ENCODE data around the gene MAP3K6.

MAP3K6 gene

GRCh38 chr1:27335506-27336422 is 31.0 kb downstream of the MAP3K6 start:
- no peak for DNase-seq (ENCODE audit: low read depth)

GRCh38 chr1:27333717-27334279 is 33.0 kb downstream of the MAP3K6 start:
- DNase-seq (ENCODE audit: low read depth): no peak

- no peak for DNase-seq (ENCODE audit: low read depth)
Observed at GRCh38 chr1:27332536-27333281, 34.1 kb downstream of the MAP3K6 start.

- no peak for DNase-seq (ENCODE audit: low read depth)
Observed at GRCh38 chr1:27331922-27332321, 34.8 kb downstream of the MAP3K6 start.

- DNase-seq (ENCODE audit: low read depth): no peak
Observed at GRCh38 chr1:27331426-27331825, 35.3 kb downstream of the MAP3K6 start.

GRCh38 chr1:27330786-27331185 is 36.0 kb downstream of the MAP3K6 start:
- DNase-seq (ENCODE audit: low read depth): no peak

GRCh38 chr1:27327964-27328363 is 38.8 kb downstream of the MAP3K6 start:
- DNase-seq (ENCODE audit: low read depth): no peak

GRCh38 chr1:27325286-27325685 is 41.5 kb downstream of the MAP3K6 start:
- DNase-seq (ENCODE audit: low read depth): no peak

- DNase-seq (ENCODE audit: low read depth): no peak
Observed at GRCh38 chr1:27322569-27323240, 44.1 kb downstream of the MAP3K6 start.

GRCh38 chr1:27321813-27322568 is 44.8 kb downstream of the MAP3K6 start, which contains the start of gene TMEM222:
TSS of gene TMEM222 (plus strand) at chr1:27322163. CDS start at chr1:27322198, 35 bp downstream.
- DNase-seq (ENCODE audit: low read depth): peak; percentile 94

GRCh38 chr1:27318596-27318995 is 48.2 kb downstream of the MAP3K6 start:
- DNase-seq (ENCODE audit: low read depth): no peak

GRCh38 chr1:27318136-27318535 is 48.6 kb downstream of the MAP3K6 start:
- no peak for DNase-seq (ENCODE audit: low read depth)

GRCh38 chr1:27316860-27317259 is 49.9 kb downstream of the MAP3K6 start:
- no peak for DNase-seq (ENCODE audit: low read depth)

- DNase-seq (ENCODE audit: low read depth): no peak
Observed at GRCh38 chr1:27314737-27315136, 52.0 kb downstream of the MAP3K6 start.

GRCh38 chr1:27314169-27314568 is 52.6 kb downstream of the MAP3K6 start:
- DNase-seq (ENCODE audit: low read depth): no peak

- no peak for DNase-seq (ENCODE audit: low read depth)
Observed at GRCh38 chr1:27307874-27308598, 58.7 kb downstream of the MAP3K6 start.

GRCh38 chr1:27306892-27307761 is 59.6 kb downstream of the MAP3K6 start:
- DNase-seq (ENCODE audit: low read depth): no peak

GRCh38 chr1:27306071-27306470 is 60.7 kb downstream of the MAP3K6 start:
- DNase-seq (ENCODE audit: low read depth): no peak
